GM18505 (cell line): ENCODE results near the gene THRB.

Experiments
- ATAC-seq: cut with Tn5 transposase; IDR thresholded peaks from one replicate; pipeline ENCODE4 v1.9.1; 2021; ENCODE audit not compliant: unreplicated experiment
- POLR2A ChIP-seq: IDR thresholded peaks from 4 replicates; pipeline ENCODE4 v1.6.1; 2011; ENCODE audit warnings: borderline replicate concordance; ENCODE audit not compliant: insufficient read depth, insufficient read length; ENCODE audit errors: extremely low read depth

Gene THRB

GRCh38 chr3:24154013-24154695 is 340.5 kb downstream of the THRB start:
- no peak for TF ChIP-seq POLR2A
- ATAC-seq = peak; percentile 85

- no peak for TF ChIP-seq POLR2A
- no peak for ATAC-seq
These were observed 343.1 kb downstream of the THRB start for GRCh38 chr3:24151594-24151993.

GRCh38 chr3:24149032-24149431 is 345.6 kb downstream of the THRB start:
- no peak for ATAC-seq
- TF ChIP-seq POLR2A = no peak

GRCh38 chr3:24145981-24146822 is 348.4 kb downstream of the THRB start:
- no peak for TF ChIP-seq POLR2A
- ATAC-seq = no peak

- no peak for TF ChIP-seq POLR2A
- ATAC-seq = no peak
These were observed 349.2 kb downstream of the THRB start for GRCh38 chr3:24145481-24145880.

GRCh38 chr3:24142127-24142526 is 352.5 kb downstream of the THRB start:
- ATAC-seq = no peak
- TF ChIP-seq POLR2A = no peak

GRCh38 chr3:24141548-24141947 is 353.1 kb downstream of the THRB start:
- TF ChIP-seq POLR2A = no peak
- no peak for ATAC-seq

- TF ChIP-seq POLR2A = no peak
- no peak for ATAC-seq
These were observed 354.9 kb downstream of the THRB start for GRCh38 chr3:24139463-24140412.

GRCh38 chr3:24138876-24139256 is 355.8 kb downstream of the THRB start:
- TF ChIP-seq POLR2A = no peak
- ATAC-seq = no peak

- ATAC-seq = no peak
- TF ChIP-seq POLR2A = no peak
These were observed 356.4 kb downstream of the THRB start for GRCh38 chr3:24137958-24138875.

GRCh38 chr3:24137334-24137733 is 357.3 kb downstream of the THRB start:
- TF ChIP-seq POLR2A = no peak
- no peak for ATAC-seq

GRCh38 chr3:24136624-24137310 is 357.9 kb downstream of the THRB start:
- ATAC-seq = no peak
- no peak for TF ChIP-seq POLR2A
